Measurements from ENCODE around the gene STAC2. TPM values are rescaled to one million over a fixed set of nuclear protein-coding genes. Genes with fewer than 3 reads are reported as not detected.

STAC2 gene
- total RNA-seq, 1 experiment from 2014 or later = 1.3 TPM

DNA sequence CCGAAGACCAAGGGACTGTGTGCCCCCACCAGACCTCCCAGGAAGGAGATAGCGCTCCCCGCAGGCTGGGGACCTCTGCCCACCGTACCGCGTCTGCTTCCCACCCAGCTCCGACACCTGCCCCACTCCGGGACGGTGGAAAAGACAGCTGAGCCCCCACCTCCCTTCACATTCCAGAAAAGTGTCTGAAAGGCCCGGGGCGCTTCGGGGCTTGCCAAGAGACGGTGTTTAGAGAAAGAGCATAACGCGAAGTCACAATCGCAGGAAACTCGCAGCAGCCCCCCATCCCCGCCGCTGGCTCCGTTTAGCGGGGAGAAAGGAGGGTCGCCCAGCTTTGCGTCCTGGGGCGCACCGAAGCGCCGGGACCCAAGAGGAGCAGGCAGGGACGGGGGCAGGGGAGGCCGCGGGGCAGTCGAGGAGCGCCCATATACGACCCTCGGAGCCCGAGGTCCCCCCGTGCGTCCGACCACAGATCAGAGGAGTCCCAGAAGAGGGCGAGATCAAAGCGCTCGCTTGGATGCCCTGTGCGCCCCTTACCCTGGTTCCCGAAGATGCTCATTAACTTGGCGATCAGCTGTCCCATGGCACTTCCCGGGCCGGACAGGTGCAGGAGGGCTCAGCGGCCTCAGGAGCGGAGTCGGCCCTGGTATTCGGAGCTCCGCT is 60.4 kb downstream of the STAC2 start:
- Histone ChIP-seq H3K9me3 (ENCODE audit: low read depth, low read length, poor library complexity, severe bottlenecking) (no peaks in the 10 kb centered on the region), H3K4me3 (ENCODE audit: low read depth, low read length, poor library complexity, severe bottlenecking) (peak overlapping the region; percentile 47), H3K27ac (ENCODE audit: low read depth, low read length, poor library complexity, severe bottlenecking) (no peak overlapping the region), H3K27me3 (replicated peaks; ENCODE audit: insufficient read depth, low read depth, low read length, poor library complexity) (no peaks in the 10 kb centered on the region), H3K36me3 (ENCODE audit: insufficient read depth, low read length, poor library complexity, severe bottlenecking) (no peaks in the 10 kb centered on the region), H3K4me1 (ENCODE audit: insufficient read depth, low read length, poor library complexity, severe bottlenecking) (no peaks in the 10 kb centered on the region)
- intact Hi-C loops (cut with micrococcal nuclease; ENCODE audit: unreplicated experiment) = no loop called here
- ChIA-PET CTCF (interaction anchor here (0.5 to 2.4 kb wide), 7 partner anchors 9 to 187 kb away, joined by 3 to 16 read pairs (median 8); partner anchors contain the start of gene RPL19), POLR2A (ENCODE audit: low non-redundant PET) (no interaction called here)
- TF ChIP-seq EZH2 (IDR thresholded peaks at IDR 0.05; ENCODE audit: borderline replicate concordance, low read depth, low read length, poor library complexity, severe bottlenecking) (no peak), CTCF (conservative IDR thresholded peaks at IDR 0.05; ENCODE audit: low read depth, low read length) (no peak)
- no peak for DNase-seq (ENCODE audit: low spot score)
- no TSS peak for BruUV-seq (replicated peaks)

DNA sequence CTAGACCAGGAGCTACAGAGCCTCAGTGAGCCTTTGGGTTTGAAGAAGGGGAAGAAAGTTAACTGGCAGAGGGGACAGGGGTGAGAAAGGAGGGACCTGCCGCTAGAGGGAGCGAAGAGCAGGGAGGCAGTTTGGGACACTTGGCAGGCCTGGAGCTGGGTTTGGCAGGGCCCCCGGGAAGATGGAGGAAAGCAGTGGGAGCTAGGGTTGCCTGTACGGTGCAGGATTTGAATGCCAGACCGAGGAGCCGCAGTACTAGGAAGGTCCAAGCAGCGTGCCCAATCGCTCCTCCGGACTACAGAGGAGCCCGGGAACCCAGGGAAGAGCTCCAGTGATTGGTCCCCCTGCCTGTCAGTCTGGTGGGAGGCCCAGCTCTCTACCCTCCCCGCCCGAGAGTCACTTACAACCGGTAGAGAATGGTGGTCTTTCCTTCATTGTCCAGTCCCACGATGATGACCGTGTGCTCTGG is 61.0 kb downstream of the STAC2 start:
- H3K4me1 ChIP-seq (ENCODE audit: insufficient read depth, low read length, poor library complexity, severe bottlenecking) = no peaks in the 10 kb centered on the region
- ChIA-PET POLR2A (ENCODE audit: low non-redundant PET) (no interaction called here), CTCF (interaction anchor here (0.5 to 2.4 kb wide), 7 partner anchors 10 to 188 kb away, joined by 3 to 16 read pairs (median 8); partner anchors contain the start of gene RPL19)
- H3K4me3 ChIP-seq (ENCODE audit: low read depth, low read length, poor library complexity, severe bottlenecking) = peak overlapping the region; percentile 47
- intact Hi-C loops (cut with micrococcal nuclease; ENCODE audit: unreplicated experiment) = no loop called here
- H3K27me3 ChIP-seq (replicated peaks; ENCODE audit: insufficient read depth, low read depth, low read length, poor library complexity) = no peaks in the 10 kb centered on the region
- BruUV-seq (replicated peaks) = no TSS peak
- no peaks in the 10 kb centered on the region for H3K36me3 ChIP-seq (ENCODE audit: insufficient read depth, low read length, poor library complexity, severe bottlenecking)
- H3K27ac ChIP-seq (ENCODE audit: low read depth, low read length, poor library complexity, severe bottlenecking) = no peak overlapping the region
- DNase-seq (ENCODE audit: low spot score) = peak; percentile 82
- no peaks in the 10 kb centered on the region for H3K9me3 ChIP-seq (ENCODE audit: low read depth, low read length, poor library complexity, severe bottlenecking)
- no peak for TF ChIP-seq EZH2 (IDR thresholded peaks at IDR 0.05; ENCODE audit: borderline replicate concordance, low read depth, low read length, poor library complexity, severe bottlenecking)
- peak; percentile 71 for TF ChIP-seq CTCF (conservative IDR thresholded peaks at IDR 0.05; ENCODE audit: low read depth, low read length)

DNA sequence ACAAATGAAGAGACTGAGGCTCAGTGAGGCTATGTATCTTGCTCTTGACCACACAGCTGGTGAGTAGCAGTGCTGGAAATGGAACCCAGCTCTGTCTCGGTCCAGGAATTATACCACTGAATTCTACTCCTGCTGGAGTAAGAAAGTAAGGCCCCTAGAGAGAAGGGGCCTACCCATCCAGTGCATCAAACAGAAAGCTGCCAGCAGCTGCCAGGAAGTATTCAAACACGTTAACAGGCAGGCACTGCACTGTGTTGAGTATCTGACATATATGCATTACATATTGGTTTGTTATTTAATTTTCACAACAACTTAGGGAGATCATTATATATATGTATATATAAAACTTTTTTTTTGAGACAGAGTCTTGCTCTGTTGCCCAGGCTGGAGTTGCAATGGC is 63.8 kb downstream of the STAC2 start:
- no TSS peak for BruUV-seq (replicated peaks)
- TF ChIP-seq CTCF (conservative IDR thresholded peaks at IDR 0.05; ENCODE audit: low read depth, low read length) (no peak), EZH2 (IDR thresholded peaks at IDR 0.05; ENCODE audit: borderline replicate concordance, low read depth, low read length, poor library complexity, severe bottlenecking) (no peak)
- no peak for DNase-seq (ENCODE audit: low spot score)
- Histone ChIP-seq H3K4me3 (ENCODE audit: low read depth, low read length, poor library complexity, severe bottlenecking) (no peak overlapping the region), H3K36me3 (ENCODE audit: insufficient read depth, low read length, poor library complexity, severe bottlenecking) (no peaks in the 10 kb centered on the region), H3K27me3 (replicated peaks; ENCODE audit: insufficient read depth, low read depth, low read length, poor library complexity) (no peaks in the 10 kb centered on the region), H3K4me1 (ENCODE audit: insufficient read depth, low read length, poor library complexity, severe bottlenecking) (no peaks in the 10 kb centered on the region), H3K9me3 (ENCODE audit: low read depth, low read length, poor library complexity, severe bottlenecking) (no peaks in the 10 kb centered on the region), H3K27ac (ENCODE audit: low read depth, low read length, poor library complexity, severe bottlenecking) (no peak overlapping the region)
- ChIA-PET CTCF (no interaction called here), POLR2A (ENCODE audit: low non-redundant PET) (no interaction called here)
- intact Hi-C loops (cut with micrococcal nuclease; ENCODE audit: unreplicated experiment) = no loop called here

Other genes with a start within 250 kb of the STAC2 start
- gene PLXDC1, start 74.3 kb downstream of the STAC2 start, total RNA-seq (2021) = 0.28 and 0.75 TPM in 2 replicates
- gene ARL5C, start 59.8 kb downstream of the STAC2 start, total RNA-seq (2021) = not detected in 2 replicates
- 8.0 and 10.4 TPM in 2 replicates for gene CACNB1, start 28.3 kb downstream of the STAC2 start, total RNA-seq (2021)
- 950 and 1,115 TPM in 2 replicates for gene RPL19, start 25.7 kb downstream of the STAC2 start, total RNA-seq (2021)
- gene FBXL20, start 175.7 kb upstream of the STAC2 start, total RNA-seq (2021) = 6.8 and 9.5 TPM in 2 replicates
- gene MED1, start 225.3 kb upstream of the STAC2 start, total RNA-seq (2021) = 39.2 and 41.5 TPM in 2 replicates
- 43.5 TPM in 2 replicates for gene CDK12, start 235.5 kb upstream of the STAC2 start, total RNA-seq (2021)